Activated T-helper 1 cell treated with anti-CD3 and anti-CD28 coated beads, Interleukin-12 subunit alpha, Interleukin-12 subunit beta, Interleukin-2, Interleukin-4 antibody, amounts not matched to agents 30 ng/mL and 10 ng/mL and 1 ng/mL, durations not matched to agents 14 hours and 24 hours and 36 hours (primary cell): ENCODE results near the gene IGF2R. TPM values are rescaled to one million over a fixed set of nuclear protein-coding genes. Genes with fewer than 3 reads are reported as not detected.
"Not testable (repeated sequence)": the region's sequence is repeated elsewhere in the genome, so short reads cannot be mapped to it uniquely, and the experiment has no call there.

Experiments used
- DNase-seq: peaks from one replicate; pipeline ENCODE4 v3.0.0; 2021; ENCODE audit warnings: low spot score
- H3K27ac Mint-ChIP-seq: one replicate; pipeline ENCODE4 v1.8.0; 2021; ENCODE audit warnings: mild to moderate bottlenecking, mixed read lengths
- H3K27me3 Mint-ChIP-seq: one replicate; pipeline ENCODE4 v1.8.0; 2022; ENCODE audit warnings: mild to moderate bottlenecking, moderate library complexity, mixed read lengths; ENCODE audit not compliant: insufficient read depth
- H3K36me3 Mint-ChIP-seq: one replicate; pipeline ENCODE4 v1.8.0; 2021; ENCODE audit warnings: low read depth, mixed read lengths
- H3K4me1 Mint-ChIP-seq: one replicate; pipeline ENCODE4 v1.8.0; 2021; ENCODE audit warnings: low read depth, mixed read lengths
- H3K4me3 Mint-ChIP-seq: one replicate; pipeline ENCODE4 v1.8.0; 2021; ENCODE audit warnings: mild to moderate bottlenecking, moderate library complexity, mixed read lengths
- H3K9me3 Mint-ChIP-seq: one replicate; pipeline ENCODE4 v1.8.0; 2021; ENCODE audit warnings: mixed read lengths
- intact Hi-C: fragments of 100-400 bp; cut with micrococcal nuclease; formaldehyde crosslinking; loops from one replicate; pipeline ENCODE4 v1.15.1; 2024
- total RNA-seq: library from RNA; stranded (reverse); gene quantifications from 2 replicates; pipeline ENCODE4 v1.2.3, GENCODE V29; 2022

The IGF2R gene
- total RNA-seq, 1 donor from 2014 or later: 126 TPM

GRCh38 chr6:160137130-160137988, 168.5 kb downstream of the IGF2R start:
- no peak overlapping the region for H3K4me3 Mint-ChIP-seq
- intact Hi-C loops: no loop called here
- H3K4me1 Mint-ChIP-seq: peaks cover 22% of the 10 kb centered on the region
- no peaks in the 10 kb centered on the region for H3K27me3 Mint-ChIP-seq
- peaks cover 8% of the 10 kb centered on the region for H3K36me3 Mint-ChIP-seq
- DNase-seq: no peak
- no peak overlapping the region for H3K27ac Mint-ChIP-seq
- H3K9me3 Mint-ChIP-seq: no peaks in the 10 kb centered on the region

GRCh38 chr6:160137989-160138835, 169.3 kb downstream of the IGF2R start:
- peak; percentile 47 for DNase-seq
- Mint-ChIP-seq H3K27me3 (no peaks in the 10 kb centered on the region), H3K36me3 (peaks cover 6% of the 10 kb centered on the region), H3K9me3 (no peaks in the 10 kb centered on the region), H3K27ac (peak overlapping the region; percentile 52), H3K4me1 (peaks cover 18% of the 10 kb centered on the region), H3K4me3 (no peak overlapping the region)
- intact Hi-C loops: loop anchor here (1.0 kb wide), 2 partner anchors 318 to 396 kb away; no protein-coding TSS in a partner anchor

- Mint-ChIP-seq H3K27me3 (no peaks in the 10 kb centered on the region), H3K4me3 (no peak overlapping the region), H3K4me1 (peaks cover 18% of the 10 kb centered on the region), H3K27ac (no peak overlapping the region), H3K9me3 (no peaks in the 10 kb centered on the region), H3K36me3 (peaks cover 4% of the 10 kb centered on the region)
- DNase-seq: no peak
- intact Hi-C loops: loop anchor here (1.0 kb wide), 2 partner anchors 317 to 395 kb away; no protein-coding TSS in a partner anchor
These were observed 170.0 kb downstream of the IGF2R start for GRCh38 chr6:160138839-160139419.

- Mint-ChIP-seq H3K4me1 (peaks cover 22% of the 10 kb centered on the region), H3K36me3 (peaks cover 7% of the 10 kb centered on the region), H3K9me3 (no peaks in the 10 kb centered on the region), H3K27ac (no peak overlapping the region), H3K4me3 (no peak overlapping the region), H3K27me3 (no peaks in the 10 kb centered on the region)
- DNase-seq: no peak
- intact Hi-C loops: no loop called here
These were observed 170.6 kb downstream of the IGF2R start for GRCh38 chr6:160139420-160139851.

- H3K9me3 Mint-ChIP-seq, H3K27ac Mint-ChIP-seq, intact Hi-C loops, H3K36me3 Mint-ChIP-seq, H3K4me3 Mint-ChIP-seq, H3K27me3 Mint-ChIP-seq, DNase-seq: not testable (repeated sequence)
- H3K4me1 Mint-ChIP-seq: peaks cover 15% of the 10 kb centered on the region
These were observed 171.6 kb downstream of the IGF2R start for GRCh38 chr6:160140493-160140892.

GRCh38 chr6:160141001-160141726, 172.3 kb downstream of the IGF2R start:
- H3K4me3 Mint-ChIP-seq: no peak overlapping the region
- intact Hi-C loops: no loop called here
- peaks cover 15% of the 10 kb centered on the region for H3K4me1 Mint-ChIP-seq
- no peak for DNase-seq
- H3K36me3 Mint-ChIP-seq: peaks cover 7% of the 10 kb centered on the region
- H3K27me3 Mint-ChIP-seq: no peaks in the 10 kb centered on the region
- no peaks in the 10 kb centered on the region for H3K9me3 Mint-ChIP-seq
- no peak overlapping the region for H3K27ac Mint-ChIP-seq

- Mint-ChIP-seq H3K4me3 (no peak overlapping the region), H3K36me3 (peaks cover 5% of the 10 kb centered on the region), H3K27ac (no peak overlapping the region), H3K27me3 (no peaks in the 10 kb centered on the region), H3K9me3 (no peaks in the 10 kb centered on the region), H3K4me1 (peaks cover 15% of the 10 kb centered on the region)
- intact Hi-C loops: no loop called here
- DNase-seq: no peak
These were observed 173.3 kb downstream of the IGF2R start for GRCh38 chr6:160142115-160142715.

GRCh38 chr6:160146454-160147145, 177.7 kb downstream of the IGF2R start:
- intact Hi-C loops: no loop called here
- Mint-ChIP-seq H3K27me3 (peaks cover 4% of the 10 kb centered on the region), H3K9me3 (no peaks in the 10 kb centered on the region), H3K36me3 (peaks cover 7% of the 10 kb centered on the region), H3K4me1 (peaks cover 5% of the 10 kb centered on the region), H3K4me3 (no peak overlapping the region), H3K27ac (no peak overlapping the region)
- no peak for DNase-seq

GRCh38 chr6:160147146-160147536, 178.3 kb downstream of the IGF2R start:
- Mint-ChIP-seq H3K27me3 (peaks cover 5% of the 10 kb centered on the region), H3K4me1 (peaks cover 5% of the 10 kb centered on the region), H3K9me3 (no peaks in the 10 kb centered on the region), H3K36me3 (peaks cover 8% of the 10 kb centered on the region), H3K4me3 (no peak overlapping the region), H3K27ac (no peak overlapping the region)
- DNase-seq: no peak
- intact Hi-C loops: no loop called here

GRCh38 chr6:160154471-160154870, 185.6 kb downstream of the IGF2R start:
- H3K27ac Mint-ChIP-seq: no peak overlapping the region
- no peaks in the 10 kb centered on the region for H3K9me3 Mint-ChIP-seq

GRCh38 chr6:160156842-160157241, 188.0 kb downstream of the IGF2R start:
- Mint-ChIP-seq H3K27ac (no peak overlapping the region), H3K36me3 (peaks cover 6% of the 10 kb centered on the region), H3K4me3 (no peak overlapping the region), H3K27me3 (no peaks in the 10 kb centered on the region), H3K4me1 (no peaks in the 10 kb centered on the region), H3K9me3 (no peaks in the 10 kb centered on the region)
- no peak for DNase-seq
- intact Hi-C loops: no loop called here

More at GRCh38 chr6:160154471-160154870, 185.6 kb downstream of the IGF2R start:
- no peak for DNase-seq
- intact Hi-C loops: no loop called here
- no peak overlapping the region for H3K4me3 Mint-ChIP-seq
- H3K36me3 Mint-ChIP-seq: peaks cover 9% of the 10 kb centered on the region
- H3K27me3 Mint-ChIP-seq: peaks cover 5% of the 10 kb centered on the region
- no peaks in the 10 kb centered on the region for H3K4me1 Mint-ChIP-seq
